HepG2 (cell line): ENCODE data around the gene ACAP3. TPM values are rescaled to one million over a fixed set of nuclear protein-coding genes. Genes with fewer than 3 reads are reported as not detected.

Source experiments
- AGO2 ChIP-seq: fragments of 200-400 bp; formaldehyde crosslinking; optimal IDR thresholded peaks from 2 replicates; pipeline ENCODE3; 2017; ENCODE audit warnings: mild to moderate bottlenecking, low read depth, low read length, moderate library complexity
- E2F5 ChIP-seq: sonication (generic); formaldehyde crosslinking; conservative IDR thresholded peaks from 2 replicates; pipeline ENCODE4 v1.4.0; 2020; ENCODE audit warnings: missing genetic modification reagents
- EZH2 ChIP-seq: conservative IDR thresholded peaks from 2 replicates; pipeline ENCODE4 v1.6.1; 2012; ENCODE audit warnings: mild to moderate bottlenecking, low read depth, low read length, moderate library complexity
- HOXA9 ChIP-seq: sonication (generic); formaldehyde crosslinking; IDR thresholded peaks from 2 replicates; pipeline ENCODE4 v1.8.1; 2022; ENCODE audit warnings: missing genetic modification reagents, mild to moderate bottlenecking, moderate library complexity, borderline replicate concordance
- KLF15 ChIP-seq: sonication (generic); formaldehyde crosslinking; IDR thresholded peaks from 2 replicates; pipeline ENCODE4 v1.8.1; 2023; ENCODE audit warnings: borderline replicate concordance, mild to moderate bottlenecking, inconsistent platforms, missing genetic modification reagents, mixed read lengths
- ONECUT2 ChIP-seq: sonication (generic); formaldehyde crosslinking; IDR thresholded peaks from 2 replicates; pipeline ENCODE4 v1.4.0; 2020; ENCODE audit warnings: missing genetic modification reagents
- RFX3 ChIP-seq: IDR thresholded peaks from 2 replicates; pipeline ENCODE4 v1.6.1; 2016; ENCODE audit warnings: missing biosample characterization, missing genetic modification reagents
- SP2 ChIP-seq: sonication (generic); formaldehyde crosslinking; IDR thresholded peaks from 2 replicates; pipeline ENCODE4 v1.5.1; 2020; ENCODE audit warnings: mild to moderate bottlenecking, missing genetic modification reagents
- ZNF317 ChIP-seq: sonication (generic); formaldehyde crosslinking; IDR thresholded peaks from 2 replicates; pipeline ENCODE4 v1.5.0; 2020; ENCODE audit warnings: mild to moderate bottlenecking, missing genetic modification reagents
- ZNF326 ChIP-seq: sonication (generic); formaldehyde crosslinking; IDR thresholded peaks from 2 replicates; pipeline ENCODE4 v1.4.0; 2020; ENCODE audit warnings: missing genetic modification reagents, borderline replicate concordance
- ZNF503 ChIP-seq: sonication (generic); formaldehyde crosslinking; IDR thresholded peaks from 2 replicates; pipeline ENCODE4 v1.4.0; 2020; ENCODE audit warnings: missing genetic modification reagents
- ZNF550 ChIP-seq: sonication (generic); formaldehyde crosslinking; IDR thresholded peaks from 2 replicates; pipeline ENCODE4 v1.4.0; 2020; ENCODE audit warnings: mild to moderate bottlenecking, missing genetic modification reagents, borderline replicate concordance
- ZNF747 ChIP-seq: sonication (generic); formaldehyde crosslinking; IDR thresholded peaks from 2 replicates; pipeline ENCODE4 v1.8.1; 2023; ENCODE audit warnings: missing genetic modification reagents, mild to moderate bottlenecking, borderline replicate concordance
- polyA plus RNA-seq, 8 experiments: library from polyadenylated mRNA; depleted of rRNA in 3 of 8; stranded (reverse) in 7 of 8; unstranded in 1 of 8; fragments of >200 nt; fragmentation: Illumina TruSeq in 4 of 8; extraction: Trizol in 4 of 8; gene quantifications; 2 replicates each; pipeline versions ENCODE4 v1.2.1 to v1.2.3, GENCODE V29; 2011 to 2016; ENCODE audit warnings: low read depth in 4 of 8, missing spikeins in 1 of 8, mixed read lengths in 1 of 8; ENCODE audit not compliant: insufficient read depth in 1 of 8
- total RNA-seq, 5 experiments: library from RNA; depleted of rRNA; stranded (reverse); fragments of >200 nt; fragmentation: Illumina TruSeq; extraction: Trizol; gene quantifications; 2 replicates each; pipeline ENCODE4 v1.2.3, GENCODE V29; 2016; ENCODE audit warnings: low read depth in 1 of 5
- TF ChIP-seq, protein P1 (sequence below): sonication (generic); formaldehyde crosslinking; conservative IDR thresholded peaks from 2 replicates; pipeline ENCODE4 v1.8.1; 2023; ENCODE audit warnings: missing genetic modification reagents
- TF ChIP-seq, protein P2 (sequence below): sonication (generic); formaldehyde crosslinking; conservative IDR thresholded peaks from 2 replicates; pipeline ENCODE4 v1.8.0; 2022; ENCODE audit warnings: missing genetic modification reagents
- TF ChIP-seq, protein P3 (sequence below): sonication (generic); formaldehyde crosslinking; IDR thresholded peaks from 2 replicates; pipeline ENCODE4 v1.5.1; 2020; ENCODE audit warnings: mild to moderate bottlenecking, missing genetic modification reagents

ACAP3 gene
- total and polyA plus RNA-seq, 2 of the 13 experiments (the other 11 are each of a cell fraction or from before 2014, with no cell fraction given): 29.4 to 50.8 TPM

DNA sequence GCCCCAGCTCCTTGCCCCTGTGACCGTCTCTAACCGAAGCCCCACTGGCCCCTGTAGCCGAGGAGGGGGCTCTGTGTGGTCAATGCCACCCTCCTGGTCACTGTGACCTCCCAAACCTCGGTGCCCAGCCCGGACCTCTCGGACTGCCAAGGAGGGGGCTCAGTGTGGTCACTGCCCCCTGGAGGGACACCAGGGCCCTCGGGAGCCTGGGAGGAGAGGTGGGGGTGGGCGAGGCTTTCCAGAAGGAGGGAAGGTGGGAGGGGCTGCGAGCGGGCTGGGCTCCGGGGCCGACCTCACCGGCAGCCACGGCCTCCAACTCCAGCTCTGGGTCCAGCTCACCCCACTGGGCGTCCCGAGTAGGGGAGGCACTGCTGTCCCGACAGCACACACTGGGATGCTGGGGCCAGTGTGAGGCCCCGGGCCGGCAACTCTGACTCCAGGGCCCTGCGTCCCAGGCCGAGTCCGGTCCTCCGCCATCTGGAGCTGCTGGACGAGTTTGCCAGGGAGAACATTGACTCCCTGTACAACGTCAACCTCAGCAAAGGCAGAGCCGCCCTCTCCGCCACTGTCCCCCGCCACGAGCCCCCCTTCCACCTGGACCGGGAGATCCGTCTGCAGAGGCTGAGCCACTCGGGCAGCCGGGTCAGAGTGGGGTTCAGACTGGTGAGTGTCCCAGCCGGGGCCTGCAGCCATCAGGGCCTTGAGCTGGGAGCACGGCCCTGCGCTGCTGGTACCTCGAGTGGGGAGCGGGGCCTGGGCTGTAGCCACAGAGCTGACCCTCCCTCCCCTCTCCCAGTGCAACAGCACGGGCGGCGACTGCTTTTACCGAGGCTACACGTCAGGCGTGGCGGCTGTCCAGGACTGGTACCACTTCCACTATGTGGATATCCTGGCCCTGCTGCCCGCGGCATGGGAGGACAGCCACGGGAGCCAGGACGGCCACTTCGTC, 21.1 kb downstream of the ACAP3 start (continued):
- TF ChIP-seq, protein P1, sequence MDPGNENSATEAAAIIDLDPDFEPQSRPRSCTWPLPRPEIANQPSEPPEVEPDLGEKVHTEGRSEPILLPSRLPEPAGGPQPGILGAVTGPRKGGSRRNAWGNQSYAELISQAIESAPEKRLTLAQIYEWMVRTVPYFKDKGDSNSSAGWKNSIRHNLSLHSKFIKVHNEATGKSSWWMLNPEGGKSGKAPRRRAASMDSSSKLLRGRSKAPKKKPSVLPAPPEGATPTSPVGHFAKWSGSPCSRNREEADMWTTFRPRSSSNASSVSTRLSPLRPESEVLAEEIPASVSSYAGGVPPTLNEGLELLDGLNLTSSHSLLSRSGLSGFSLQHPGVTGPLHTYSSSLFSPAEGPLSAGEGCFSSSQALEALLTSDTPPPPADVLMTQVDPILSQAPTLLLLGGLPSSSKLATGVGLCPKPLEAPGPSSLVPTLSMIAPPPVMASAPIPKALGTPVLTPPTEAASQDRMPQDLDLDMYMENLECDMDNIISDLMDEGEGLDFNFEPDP (CRISPR knock-in tag): no peak
- no peak for TF ChIP-seq ZNF326 (CRISPR knock-in tag)
- no peak for TF ChIP-seq ZNF550 (CRISPR knock-in tag)
- TF ChIP-seq ONECUT2 (CRISPR knock-in tag): no peak
- no peak for TF ChIP-seq ZNF503
- TF ChIP-seq ZNF747: no peak
- TF ChIP-seq E2F5 (CRISPR knock-in tag): no peak
- TF ChIP-seq AGO2: no peak
- TF ChIP-seq, protein P2, sequence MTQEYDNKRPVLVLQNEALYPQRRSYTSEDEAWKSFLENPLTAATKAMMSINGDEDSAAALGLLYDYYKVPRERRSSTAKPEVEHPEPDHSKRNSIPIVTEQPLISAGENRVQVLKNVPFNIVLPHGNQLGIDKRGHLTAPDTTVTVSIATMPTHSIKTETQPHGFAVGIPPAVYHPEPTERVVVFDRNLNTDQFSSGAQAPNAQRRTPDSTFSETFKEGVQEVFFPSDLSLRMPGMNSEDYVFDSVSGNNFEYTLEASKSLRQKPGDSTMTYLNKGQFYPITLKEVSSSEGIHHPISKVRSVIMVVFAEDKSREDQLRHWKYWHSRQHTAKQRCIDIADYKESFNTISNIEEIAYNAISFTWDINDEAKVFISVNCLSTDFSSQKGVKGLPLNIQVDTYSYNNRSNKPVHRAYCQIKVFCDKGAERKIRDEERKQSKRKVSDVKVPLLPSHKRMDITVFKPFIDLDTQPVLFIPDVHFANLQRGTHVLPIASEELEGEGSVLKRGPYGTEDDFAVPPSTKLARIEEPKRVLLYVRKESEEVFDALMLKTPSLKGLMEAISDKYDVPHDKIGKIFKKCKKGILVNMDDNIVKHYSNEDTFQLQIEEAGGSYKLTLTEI (CRISPR knock-in tag): no peak
- no peak for TF ChIP-seq EZH2
- no peak for TF ChIP-seq HOXA9 (CRISPR knock-in tag)
- TF ChIP-seq, protein P3, sequence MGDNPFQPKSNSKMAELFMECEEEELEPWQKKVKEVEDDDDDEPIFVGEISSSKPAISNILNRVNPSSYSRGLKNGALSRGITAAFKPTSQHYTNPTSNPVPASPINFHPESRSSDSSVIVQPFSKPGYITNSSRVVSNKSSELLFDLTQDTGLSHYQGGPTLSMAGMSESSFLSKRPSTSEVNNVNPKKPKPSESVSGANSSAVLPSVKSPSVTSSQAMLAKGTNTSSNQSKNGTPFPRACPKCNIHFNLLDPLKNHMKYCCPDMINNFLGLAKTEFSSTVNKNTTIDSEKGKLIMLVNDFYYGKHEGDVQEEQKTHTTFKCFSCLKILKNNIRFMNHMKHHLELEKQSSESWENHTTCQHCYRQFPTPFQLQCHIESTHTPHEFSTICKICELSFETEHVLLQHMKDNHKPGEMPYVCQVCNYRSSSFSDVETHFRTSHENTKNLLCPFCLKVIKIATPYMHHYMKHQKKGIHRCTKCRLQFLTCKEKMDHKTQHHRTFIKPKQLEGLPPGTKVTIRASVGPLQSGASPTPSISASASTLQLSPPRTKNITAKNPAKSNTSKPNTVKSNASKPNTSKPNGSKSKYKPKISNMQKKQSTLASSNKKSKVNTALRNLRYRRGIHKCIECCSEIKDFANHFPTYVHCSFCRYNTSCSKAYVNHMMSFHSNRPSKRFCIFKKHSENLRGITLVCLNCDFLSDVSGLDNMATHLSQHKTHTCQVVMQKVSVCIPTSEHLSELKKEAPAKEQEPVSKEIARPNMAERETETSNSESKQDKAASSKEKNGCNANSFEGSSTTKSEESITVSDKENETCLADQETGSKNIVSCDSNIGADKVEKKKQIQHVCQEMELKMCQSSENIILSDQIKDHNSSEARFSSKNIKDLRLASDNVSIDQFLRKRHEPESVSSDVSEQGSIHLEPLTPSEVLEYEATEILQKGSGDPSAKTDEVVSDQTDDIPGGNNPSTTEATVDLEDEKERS: 0 out of 2 replicates have a peak, but pooled peaks have one; percentile 6
- TF ChIP-seq RFX3: no peak
- TF ChIP-seq SP2 (CRISPR knock-in tag): no peak
- TF ChIP-seq ZNF317 (CRISPR knock-in tag): peak; percentile 5; the same call in 1 of the 2 replicates
- no peak for TF ChIP-seq KLF15 (CRISPR knock-in tag)
